HepG2 (cell line): ENCODE data around the gene CHMP4B. TPM values are rescaled to one million over a fixed set of nuclear protein-coding genes. Genes with fewer than 3 reads are reported as not detected.

Experiments
- CAMTA2 ChIP-seq: sonication (generic); formaldehyde crosslinking; IDR thresholded peaks from 2 replicates; pipeline ENCODE4 v1.4.0; 2020; ENCODE audit warnings: mild to moderate bottlenecking, missing genetic modification reagents, borderline replicate concordance
- CREB1 ChIP-seq, 2 experiments: fragments of 450-650 bp in 1 of 2; IDR thresholded peaks; 2 replicates each; pipeline ENCODE4 v1.6.1; 2016 to 2017; ENCODE audit warnings: control low read depth in 1 of 2, mild to moderate bottlenecking in 1 of 2, missing compliant biosample characterization in 1 of 2, missing genetic modification characterization in 1 of 2
- FOXA3 ChIP-seq: IDR thresholded peaks from 2 replicates; pipeline ENCODE4 v1.6.1; 2016; ENCODE audit warnings: missing genetic modification reagents, missing compliant biosample characterization
- MLLT10 ChIP-seq: sonication (generic); formaldehyde crosslinking; IDR thresholded peaks from 2 replicates; pipeline ENCODE4 v1.4.0; 2020; ENCODE audit warnings: missing genetic modification reagents
- RBM22 ChIP-seq: fragments of 200-400 bp; formaldehyde crosslinking; optimal IDR thresholded peaks from 2 replicates; pipeline ENCODE3; 2017; ENCODE audit warnings: mild to moderate bottlenecking, low read length, moderate library complexity
- SIX1 ChIP-seq: sonication (generic); formaldehyde crosslinking; IDR thresholded peaks from 2 replicates; pipeline ENCODE4 v1.4.0; 2020; ENCODE audit warnings: missing genetic modification reagents, borderline replicate concordance
- ZNF292 ChIP-seq: sonication (generic); formaldehyde crosslinking; IDR thresholded peaks from 2 replicates; pipeline ENCODE4 v1.8.1; 2022; ENCODE audit warnings: mild to moderate bottlenecking, low read depth, missing genetic modification reagents, borderline replicate concordance
- ZNF720 ChIP-seq: sonication (generic); formaldehyde crosslinking; IDR thresholded peaks from 2 replicates; pipeline ENCODE4 v1.4.0; 2020; ENCODE audit warnings: missing genetic modification reagents
- polyA plus RNA-seq, 8 experiments: library from polyadenylated mRNA; depleted of rRNA in 3 of 8; stranded (reverse) in 7 of 8; unstranded in 1 of 8; fragments of >200 nt; fragmentation: Illumina TruSeq in 4 of 8; extraction: Trizol in 4 of 8; gene quantifications; 2 replicates each; pipeline versions ENCODE4 v1.2.1 to v1.2.3, GENCODE V29; 2011 to 2016; ENCODE audit warnings: low read depth in 4 of 8, missing spikeins in 1 of 8, mixed read lengths in 1 of 8; ENCODE audit not compliant: insufficient read depth in 1 of 8
- total RNA-seq, 5 experiments: library from RNA; depleted of rRNA; stranded (reverse); fragments of >200 nt; fragmentation: Illumina TruSeq; extraction: Trizol; gene quantifications; 2 replicates each; pipeline ENCODE4 v1.2.3, GENCODE V29; 2016; ENCODE audit warnings: low read depth in 1 of 5
- TF ChIP-seq, protein P1 (sequence below): sonication (generic); formaldehyde crosslinking; IDR thresholded peaks from 2 replicates; pipeline ENCODE4 v1.4.0; 2020; ENCODE audit warnings: missing genetic modification reagents, borderline replicate concordance
- TF ChIP-seq, protein P2 (sequence below): sonication (generic); formaldehyde crosslinking; IDR thresholded peaks from 2 replicates; pipeline ENCODE4 v1.5.0; 2020; ENCODE audit warnings: mild to moderate bottlenecking, missing genetic modification reagents, borderline replicate concordance
- TF ChIP-seq, protein P3 (sequence below): sonication (generic); formaldehyde crosslinking; IDR thresholded peaks from 2 replicates; pipeline ENCODE4 v1.4.0; 2020; ENCODE audit warnings: missing genetic modification reagents
- TF ChIP-seq, protein P4 (sequence below): sonication (generic); formaldehyde crosslinking; IDR thresholded peaks from 2 replicates; pipeline ENCODE4 v1.4.0; 2020; ENCODE audit warnings: missing genetic modification reagents

Gene CHMP4B
- total and polyA plus RNA-seq, 2 of the 13 experiments (the other 11 are each of a cell fraction or from before 2014, with no cell fraction given) = 40.1 to 45.6 TPM

DNA sequence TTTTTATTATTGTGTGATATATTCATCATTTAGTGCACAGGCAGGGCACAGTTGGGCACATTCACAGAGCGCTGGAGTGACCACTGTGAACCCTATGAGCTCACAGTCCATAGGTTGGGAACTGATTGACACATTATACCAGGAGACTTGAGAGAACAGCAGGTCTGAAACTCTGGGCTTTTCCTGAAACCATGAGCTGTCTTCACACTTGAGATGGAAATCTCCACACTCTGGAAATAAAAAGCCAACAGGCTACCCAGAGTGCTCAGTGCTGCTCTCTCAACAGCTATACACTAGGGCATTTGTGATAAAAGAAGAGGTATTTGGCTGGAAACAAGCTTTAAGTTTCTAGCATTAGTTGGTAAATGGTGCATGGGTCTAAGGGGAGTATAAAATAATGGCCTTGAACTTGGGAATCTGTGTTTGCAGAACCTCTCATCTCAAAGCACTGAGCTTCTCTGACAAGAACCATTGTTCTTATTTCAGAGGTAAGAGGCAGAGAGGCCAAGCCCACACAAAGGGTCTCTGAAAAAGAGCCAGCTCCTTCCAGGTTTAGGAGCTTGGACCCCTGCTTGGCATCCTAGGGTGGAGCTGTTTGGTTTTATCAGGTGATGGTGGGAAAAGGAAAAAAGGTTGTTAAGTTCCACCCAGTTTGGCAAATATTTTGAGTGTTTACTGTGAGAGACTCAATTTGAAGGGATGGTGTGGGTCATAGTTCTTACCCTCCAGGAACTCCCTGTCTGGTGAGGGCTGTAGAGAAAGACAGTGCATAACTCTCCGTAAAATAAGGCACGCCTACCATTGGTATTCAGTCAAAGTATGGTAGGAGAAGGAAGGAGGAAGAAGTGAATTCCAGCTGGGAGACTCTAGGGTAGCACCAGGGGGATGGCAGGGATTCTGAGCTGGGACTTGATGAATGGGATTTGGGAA is 14.5 kb downstream of the CHMP4B start (continued):
- TF ChIP-seq ZNF720 (CRISPR knock-in tag) = peak; percentile 32; the same call in 1 of the 2 replicates
- TF ChIP-seq MLLT10 (CRISPR knock-in tag) = no peak
- TF ChIP-seq, protein P1, sequence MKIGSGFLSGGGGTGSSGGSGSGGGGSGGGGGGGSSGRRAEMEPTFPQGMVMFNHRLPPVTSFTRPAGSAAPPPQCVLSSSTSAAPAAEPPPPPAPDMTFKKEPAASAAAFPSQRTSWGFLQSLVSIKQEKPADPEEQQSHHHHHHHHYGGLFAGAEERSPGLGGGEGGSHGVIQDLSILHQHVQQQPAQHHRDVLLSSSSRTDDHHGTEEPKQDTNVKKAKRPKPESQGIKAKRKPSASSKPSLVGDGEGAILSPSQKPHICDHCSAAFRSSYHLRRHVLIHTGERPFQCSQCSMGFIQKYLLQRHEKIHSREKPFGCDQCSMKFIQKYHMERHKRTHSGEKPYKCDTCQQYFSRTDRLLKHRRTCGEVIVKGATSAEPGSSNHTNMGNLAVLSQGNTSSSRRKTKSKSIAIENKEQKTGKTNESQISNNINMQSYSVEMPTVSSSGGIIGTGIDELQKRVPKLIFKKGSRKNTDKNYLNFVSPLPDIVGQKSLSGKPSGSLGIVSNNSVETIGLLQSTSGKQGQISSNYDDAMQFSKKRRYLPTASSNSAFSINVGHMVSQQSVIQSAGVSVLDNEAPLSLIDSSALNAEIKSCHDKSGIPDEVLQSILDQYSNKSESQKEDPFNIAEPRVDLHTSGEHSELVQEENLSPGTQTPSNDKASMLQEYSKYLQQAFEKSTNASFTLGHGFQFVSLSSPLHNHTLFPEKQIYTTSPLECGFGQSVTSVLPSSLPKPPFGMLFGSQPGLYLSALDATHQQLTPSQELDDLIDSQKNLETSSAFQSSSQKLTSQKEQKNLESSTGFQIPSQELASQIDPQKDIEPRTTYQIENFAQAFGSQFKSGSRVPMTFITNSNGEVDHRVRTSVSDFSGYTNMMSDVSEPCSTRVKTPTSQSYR (CRISPR knock-in tag) = no peak
- peak; percentile 65 for TF ChIP-seq RBM22
- TF ChIP-seq CREB1 (IDR thresholded peaks at IDR 0.05) = no peak
- TF ChIP-seq CREB1 (CRISPR knock-in tag; IDR thresholded peaks at IDR 0.05) = peak; percentile 44
- peak; percentile 14; the same call in 1 of the 2 replicates for TF ChIP-seq FOXA3 (CRISPR knock-in tag)
- peak; percentile 44; the same call in 1 of the 2 replicates for TF ChIP-seq SIX1 (CRISPR knock-in tag)
- TF ChIP-seq, protein P2, sequence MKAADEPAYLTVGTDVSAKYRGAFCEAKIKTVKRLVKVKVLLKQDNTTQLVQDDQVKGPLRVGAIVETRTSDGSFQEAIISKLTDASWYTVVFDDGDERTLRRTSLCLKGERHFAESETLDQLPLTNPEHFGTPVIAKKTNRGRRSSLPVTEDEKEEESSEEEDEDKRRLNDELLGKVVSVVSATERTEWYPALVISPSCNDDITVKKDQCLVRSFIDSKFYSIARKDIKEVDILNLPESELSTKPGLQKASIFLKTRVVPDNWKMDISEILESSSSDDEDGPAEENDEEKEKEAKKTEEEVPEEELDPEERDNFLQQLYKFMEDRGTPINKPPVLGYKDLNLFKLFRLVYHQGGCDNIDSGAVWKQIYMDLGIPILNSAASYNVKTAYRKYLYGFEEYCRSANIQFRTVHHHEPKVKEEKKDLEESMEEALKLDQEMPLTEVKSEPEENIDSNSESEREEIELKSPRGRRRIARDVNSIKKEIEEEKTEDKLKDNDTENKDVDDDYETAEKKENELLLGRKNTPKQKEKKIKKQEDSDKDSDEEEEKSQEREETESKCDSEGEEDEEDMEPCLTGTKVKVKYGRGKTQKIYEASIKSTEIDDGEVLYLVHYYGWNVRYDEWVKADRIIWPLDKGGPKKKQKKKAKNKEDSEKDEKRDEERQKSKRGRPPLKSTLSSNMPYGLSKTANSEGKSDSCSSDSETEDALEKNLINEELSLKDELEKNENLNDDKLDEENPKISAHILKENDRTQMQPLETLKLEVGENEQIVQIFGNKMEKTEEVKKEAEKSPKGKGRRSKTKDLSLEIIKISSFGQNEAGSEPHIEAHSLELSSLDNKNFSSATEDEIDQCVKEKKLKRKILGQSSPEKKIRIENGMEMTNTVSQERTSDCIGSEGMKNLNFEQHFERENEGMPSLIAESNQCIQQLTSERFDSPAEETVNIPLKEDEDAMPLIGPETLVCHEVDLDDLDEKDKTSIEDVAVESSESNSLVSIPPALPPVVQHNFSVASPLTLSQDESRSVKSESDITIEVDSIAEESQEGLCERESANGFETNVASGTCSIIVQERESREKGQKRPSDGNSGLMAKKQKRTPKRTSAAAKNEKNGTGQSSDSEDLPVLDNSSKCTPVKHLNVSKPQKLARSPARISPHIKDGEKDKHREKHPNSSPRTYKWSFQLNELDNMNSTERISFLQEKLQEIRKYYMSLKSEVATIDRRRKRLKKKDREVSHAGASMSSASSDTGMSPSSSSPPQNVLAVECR (CRISPR knock-in tag) = peak; percentile 27; the same call in 1 of the 2 replicates
- TF ChIP-seq, protein P3, sequence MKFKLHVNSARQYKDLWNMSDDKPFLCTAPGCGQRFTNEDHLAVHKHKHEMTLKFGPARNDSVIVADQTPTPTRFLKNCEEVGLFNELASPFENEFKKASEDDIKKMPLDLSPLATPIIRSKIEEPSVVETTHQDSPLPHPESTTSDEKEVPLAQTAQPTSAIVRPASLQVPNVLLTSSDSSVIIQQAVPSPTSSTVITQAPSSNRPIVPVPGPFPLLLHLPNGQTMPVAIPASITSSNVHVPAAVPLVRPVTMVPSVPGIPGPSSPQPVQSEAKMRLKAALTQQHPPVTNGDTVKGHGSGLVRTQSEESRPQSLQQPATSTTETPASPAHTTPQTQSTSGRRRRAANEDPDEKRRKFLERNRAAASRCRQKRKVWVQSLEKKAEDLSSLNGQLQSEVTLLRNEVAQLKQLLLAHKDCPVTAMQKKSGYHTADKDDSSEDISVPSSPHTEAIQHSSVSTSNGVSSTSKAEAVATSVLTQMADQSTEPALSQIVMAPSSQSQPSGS = peak; percentile 68; the same call in 1 of the 2 replicates
- TF ChIP-seq, protein P4, sequence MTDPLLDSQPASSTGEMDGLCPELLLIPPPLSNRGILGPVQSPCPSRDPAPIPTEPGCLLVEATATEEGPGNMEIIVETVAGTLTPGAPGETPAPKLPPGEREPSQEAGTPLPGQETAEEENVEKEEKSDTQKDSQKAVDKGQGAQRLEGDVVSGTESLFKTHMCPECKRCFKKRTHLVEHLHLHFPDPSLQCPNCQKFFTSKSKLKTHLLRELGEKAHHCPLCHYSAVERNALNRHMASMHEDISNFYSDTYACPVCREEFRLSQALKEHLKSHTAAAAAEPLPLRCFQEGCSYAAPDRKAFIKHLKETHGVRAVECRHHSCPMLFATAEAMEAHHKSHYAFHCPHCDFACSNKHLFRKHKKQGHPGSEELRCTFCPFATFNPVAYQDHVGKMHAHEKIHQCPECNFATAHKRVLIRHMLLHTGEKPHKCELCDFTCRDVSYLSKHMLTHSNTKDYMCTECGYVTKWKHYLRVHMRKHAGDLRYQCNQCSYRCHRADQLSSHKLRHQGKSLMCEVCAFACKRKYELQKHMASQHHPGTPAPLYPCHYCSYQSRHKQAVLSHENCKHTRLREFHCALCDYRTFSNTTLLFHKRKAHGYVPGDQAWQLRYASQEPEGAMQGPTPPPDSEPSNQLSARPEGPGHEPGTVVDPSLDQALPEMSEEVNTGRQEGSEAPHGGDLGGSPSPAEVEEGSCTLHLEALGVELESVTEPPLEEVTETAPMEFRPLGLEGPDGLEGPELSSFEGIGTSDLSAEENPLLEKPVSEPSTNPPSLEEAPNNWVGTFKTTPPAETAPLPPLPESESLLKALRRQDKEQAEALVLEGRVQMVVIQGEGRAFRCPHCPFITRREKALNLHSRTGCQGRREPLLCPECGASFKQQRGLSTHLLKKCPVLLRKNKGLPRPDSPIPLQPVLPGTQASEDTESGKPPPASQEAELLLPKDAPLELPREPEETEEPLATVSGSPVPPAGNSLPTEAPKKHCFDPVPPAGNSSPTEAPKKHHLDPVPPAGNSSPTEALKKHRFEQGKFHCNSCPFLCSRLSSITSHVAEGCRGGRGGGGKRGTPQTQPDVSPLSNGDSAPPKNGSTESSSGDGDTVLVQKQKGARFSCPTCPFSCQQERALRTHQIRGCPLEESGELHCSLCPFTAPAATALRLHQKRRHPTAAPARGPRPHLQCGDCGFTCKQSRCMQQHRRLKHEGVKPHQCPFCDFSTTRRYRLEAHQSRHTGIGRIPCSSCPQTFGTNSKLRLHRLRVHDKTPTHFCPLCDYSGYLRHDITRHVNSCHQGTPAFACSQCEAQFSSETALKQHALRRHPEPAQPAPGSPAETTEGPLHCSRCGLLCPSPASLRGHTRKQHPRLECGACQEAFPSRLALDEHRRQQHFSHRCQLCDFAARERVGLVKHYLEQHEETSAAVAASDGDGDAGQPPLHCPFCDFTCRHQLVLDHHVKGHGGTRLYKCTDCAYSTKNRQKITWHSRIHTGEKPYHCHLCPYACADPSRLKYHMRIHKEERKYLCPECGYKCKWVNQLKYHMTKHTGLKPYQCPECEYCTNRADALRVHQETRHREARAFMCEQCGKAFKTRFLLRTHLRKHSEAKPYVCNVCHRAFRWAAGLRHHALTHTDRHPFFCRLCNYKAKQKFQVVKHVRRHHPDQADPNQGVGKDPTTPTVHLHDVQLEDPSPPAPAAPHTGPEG (CRISPR knock-in tag) = no peak
- peak; percentile 34; the same call in 1 of the 2 replicates for TF ChIP-seq ZNF292 (CRISPR knock-in tag)
- TF ChIP-seq CAMTA2 (CRISPR knock-in tag) = no peak
